H1 (cell line): ENCODE data around the gene PRPF40B. TPM values are rescaled to one million over a fixed set of nuclear protein-coding genes. Genes with fewer than 3 reads are reported as not detected.

Experiments
- RFX5 ChIP-seq: IDR thresholded peaks from 2 replicates; pipeline ENCODE4 v1.6.1; 2011; ENCODE audit warnings: low read depth, low read length, improper control_type of control experiment, borderline replicate concordance
- TBP ChIP-seq: IDR thresholded peaks from 2 replicates; pipeline ENCODE4 v1.6.1; 2011; ENCODE audit warnings: low read depth, low read length, improper control_type of control experiment
- ZNF274 ChIP-seq: IDR thresholded peaks from 2 replicates; pipeline ENCODE4 v1.7.0; 2012; ENCODE audit warnings: low read length, borderline replicate concordance; ENCODE audit errors: extremely low read depth
- polyA plus RNA-seq, 7 experiments: library from polyadenylated mRNA; depleted of rRNA in 3 of 7; stranded (reverse) in 5 of 7; unstranded in 2 of 7; fragments of >200 nt in 5 of 7; fragments of 200-250 nt in 2 of 7; gene quantifications; 1 replicate in 5 of 7; 2 replicates in 1 of 7; 4 replicates in 1 of 7; pipeline versions ENCODE4 v1.2.1 to v1.2.3, GENCODE V29; 2011 to 2013; ENCODE audit warnings: missing spikeins in 2 of 7, mixed read lengths in 2 of 7
- total RNA-seq: library from RNA; stranded (reverse); fragmentation: NEBNext Ultra II Directional; extraction: Animal tissue kit (Norgen Biotek cat#: 25700); gene quantifications from 2 replicates; pipeline ENCODE4 v1.2.1, GENCODE V29; 2021
- TF ChIP-seq, protein P1 (sequence below): IDR thresholded peaks from 2 replicates; pipeline ENCODE4 v1.6.1; 2011; ENCODE audit warnings: low read depth, mild to moderate bottlenecking, low read length; ENCODE audit not compliant: insufficient read depth

The PRPF40B gene
- total and polyA plus RNA-seq, 2 of the 8 experiments (the other 6 are each of a cell fraction or from before 2014, with no cell fraction given) = 14.4 to 24.4 TPM

DNA sequence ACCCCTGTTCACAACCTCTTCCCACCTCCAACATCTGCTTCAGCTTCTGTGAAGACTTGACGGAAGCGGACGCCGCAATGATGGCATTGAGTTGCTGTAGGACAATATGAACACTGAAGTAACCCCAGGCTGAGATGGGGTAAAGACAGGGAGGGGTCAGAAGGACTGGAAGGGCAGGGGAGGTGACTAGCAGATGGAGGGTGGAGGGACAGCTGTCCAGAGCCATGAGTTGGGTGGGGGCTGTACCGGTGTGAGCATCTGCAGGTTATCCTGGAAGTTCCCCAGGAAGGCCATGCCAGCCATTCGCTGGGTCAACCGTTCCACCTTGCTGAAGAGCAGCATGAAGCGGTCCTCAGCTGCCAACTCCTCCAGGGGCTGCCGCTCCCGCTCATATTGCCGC is 26.1 kb downstream of the PRPF40B start (continued):
- TF ChIP-seq TBP (no peak), RFX5 (no peak), ZNF274 (no peak)
- TF ChIP-seq, protein P1, sequence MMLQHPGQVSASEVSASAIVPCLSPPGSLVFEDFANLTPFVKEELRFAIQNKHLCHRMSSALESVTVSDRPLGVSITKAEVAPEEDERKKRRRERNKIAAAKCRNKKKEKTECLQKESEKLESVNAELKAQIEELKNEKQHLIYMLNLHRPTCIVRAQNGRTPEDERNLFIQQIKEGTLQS = no peak
